Measurements from ENCODE around the gene DPYSL3.

The DPYSL3 gene

GRCh38 chr5:147530530-147531389 is 20.9 kb upstream of the DPYSL3 start:
- H3K36me3 ChIP-seq (ENCODE audit: insufficient read depth, insufficient read length, low read length): no peaks in the 10 kb centered on the region
- H3K27me3 ChIP-seq (ENCODE audit: insufficient read depth, insufficient read length): no peaks in the 10 kb centered on the region
- no peaks in the 10 kb centered on the region for H3K4me1 ChIP-seq (ENCODE audit: insufficient read depth, insufficient read length)
- DNase-seq (ENCODE audit: low read depth, low spot score): no peak
- TF ChIP-seq SUZ12 (IDR thresholded peaks at IDR 0.05; ENCODE audit: extremely low read depth, insufficient read depth, insufficient read length): no peak
- no peak for TF ChIP-seq YY1 (IDR thresholded peaks at IDR 0.05; ENCODE audit: insufficient read depth, insufficient read length)
- TF ChIP-seq ZNF274 (IDR thresholded peaks at IDR 0.05; ENCODE audit: low read depth, low read length): no peak
- no peaks in the 10 kb centered on the region for H3K9me3 ChIP-seq (ENCODE audit: insufficient read depth, low read length)
- H3K4me3 ChIP-seq (ENCODE audit: insufficient read length, low read depth): no peak overlapping the region
- no peak overlapping the region for H3K9ac ChIP-seq (ENCODE audit: insufficient read length, low read depth)

GRCh38 chr5:147523069-147523468 is 13.2 kb upstream of the DPYSL3 start:
- no peaks in the 10 kb centered on the region for H3K36me3 ChIP-seq (ENCODE audit: insufficient read depth, insufficient read length, low read length)
- TF ChIP-seq ZNF274 (IDR thresholded peaks at IDR 0.05; ENCODE audit: low read depth, low read length) (no peak), SUZ12 (IDR thresholded peaks at IDR 0.05; ENCODE audit: extremely low read depth, insufficient read depth, insufficient read length) (no peak), YY1 (IDR thresholded peaks at IDR 0.05; ENCODE audit: insufficient read depth, insufficient read length) (no peak)
- H3K9me3 ChIP-seq (ENCODE audit: insufficient read depth, low read length): no peaks in the 10 kb centered on the region
- H3K4me3 ChIP-seq (ENCODE audit: insufficient read length, low read depth): no peak overlapping the region
- DNase-seq (ENCODE audit: low read depth, low spot score): no peak
- no peaks in the 10 kb centered on the region for H3K27me3 ChIP-seq (ENCODE audit: insufficient read depth, insufficient read length)
- H3K4me1 ChIP-seq (ENCODE audit: insufficient read depth, insufficient read length): no peaks in the 10 kb centered on the region
- no peak overlapping the region for H3K9ac ChIP-seq (ENCODE audit: insufficient read length, low read depth)

GRCh38 chr5:147522435-147522834 is 12.6 kb upstream of the DPYSL3 start:
- TF ChIP-seq SUZ12 (IDR thresholded peaks at IDR 0.05; ENCODE audit: extremely low read depth, insufficient read depth, insufficient read length) (no peak), YY1 (IDR thresholded peaks at IDR 0.05; ENCODE audit: insufficient read depth, insufficient read length) (no peak), ZNF274 (IDR thresholded peaks at IDR 0.05; ENCODE audit: low read depth, low read length) (no peak)
- no peaks in the 10 kb centered on the region for H3K27me3 ChIP-seq (ENCODE audit: insufficient read depth, insufficient read length)
- no peaks in the 10 kb centered on the region for H3K4me1 ChIP-seq (ENCODE audit: insufficient read depth, insufficient read length)
- H3K36me3 ChIP-seq (ENCODE audit: insufficient read depth, insufficient read length, low read length): no peaks in the 10 kb centered on the region
- H3K9me3 ChIP-seq (ENCODE audit: insufficient read depth, low read length): no peaks in the 10 kb centered on the region
- DNase-seq (ENCODE audit: low read depth, low spot score): no peak
- no peak overlapping the region for H3K4me3 ChIP-seq (ENCODE audit: insufficient read length, low read depth)
- H3K9ac ChIP-seq (ENCODE audit: insufficient read length, low read depth): no peak overlapping the region

- TF ChIP-seq YY1 (IDR thresholded peaks at IDR 0.05; ENCODE audit: insufficient read depth, insufficient read length) (no peak), SUZ12 (IDR thresholded peaks at IDR 0.05; ENCODE audit: extremely low read depth, insufficient read depth, insufficient read length) (no peak), ZNF274 (IDR thresholded peaks at IDR 0.05; ENCODE audit: low read depth, low read length) (no peak)
- no peak for DNase-seq (ENCODE audit: low read depth, low spot score)
Observed at GRCh38 chr5:147520450-147520849, 10.6 kb upstream of the DPYSL3 start.

GRCh38 chr5:147519380-147519779 is 9.5 kb upstream of the DPYSL3 start:
- Histone ChIP-seq H3K4me1 (ENCODE audit: insufficient read depth, insufficient read length) (no peaks in the 10 kb centered on the region), H3K27me3 (ENCODE audit: insufficient read depth, insufficient read length) (no peaks in the 10 kb centered on the region), H3K9ac (ENCODE audit: insufficient read length, low read depth) (no peak overlapping the region), H3K36me3 (ENCODE audit: insufficient read depth, insufficient read length, low read length) (no peaks in the 10 kb centered on the region), H3K9me3 (ENCODE audit: insufficient read depth, low read length) (no peaks in the 10 kb centered on the region), H3K4me3 (ENCODE audit: insufficient read length, low read depth) (no peak overlapping the region)
- no peak for DNase-seq (ENCODE audit: low read depth, low spot score)
- no peak for TF ChIP-seq ZNF274 (IDR thresholded peaks at IDR 0.05; ENCODE audit: low read depth, low read length)
- TF ChIP-seq SUZ12 (IDR thresholded peaks at IDR 0.05; ENCODE audit: extremely low read depth, insufficient read depth, insufficient read length): no peak
- TF ChIP-seq YY1 (IDR thresholded peaks at IDR 0.05; ENCODE audit: insufficient read depth, insufficient read length): no peak

More at GRCh38 chr5:147520450-147520849, 10.6 kb upstream of the DPYSL3 start:
- no peaks in the 10 kb centered on the region for H3K27me3 ChIP-seq (ENCODE audit: insufficient read depth, insufficient read length)
- no peaks in the 10 kb centered on the region for H3K4me1 ChIP-seq (ENCODE audit: insufficient read depth, insufficient read length)
- no peaks in the 10 kb centered on the region for H3K9me3 ChIP-seq (ENCODE audit: insufficient read depth, low read length)
- H3K36me3 ChIP-seq (ENCODE audit: insufficient read depth, insufficient read length, low read length): no peaks in the 10 kb centered on the region
- H3K9ac ChIP-seq (ENCODE audit: insufficient read length, low read depth): no peak overlapping the region
- no peak overlapping the region for H3K4me3 ChIP-seq (ENCODE audit: insufficient read length, low read depth)

- DNase-seq (ENCODE audit: low read depth, low spot score): no peak
- H3K27me3 ChIP-seq (ENCODE audit: insufficient read depth, insufficient read length): no peaks in the 10 kb centered on the region
- H3K4me3 ChIP-seq (ENCODE audit: insufficient read length, low read depth): no peak overlapping the region
- TF ChIP-seq YY1 (IDR thresholded peaks at IDR 0.05; ENCODE audit: insufficient read depth, insufficient read length): no peak
- TF ChIP-seq ZNF274 (IDR thresholded peaks at IDR 0.05; ENCODE audit: low read depth, low read length): no peak
- H3K36me3 ChIP-seq (ENCODE audit: insufficient read depth, insufficient read length, low read length): no peaks in the 10 kb centered on the region
- no peaks in the 10 kb centered on the region for H3K4me1 ChIP-seq (ENCODE audit: insufficient read depth, insufficient read length)
- no peaks in the 10 kb centered on the region for H3K9me3 ChIP-seq (ENCODE audit: insufficient read depth, low read length)
- no peak overlapping the region for H3K9ac ChIP-seq (ENCODE audit: insufficient read length, low read depth)
Observed at GRCh38 chr5:147517383-147517782, 7.5 kb upstream of the DPYSL3 start.

GRCh38 chr5:147515269-147515668 is 5.4 kb upstream of the DPYSL3 start:
- H3K4me3 ChIP-seq (ENCODE audit: insufficient read length, low read depth): no peak overlapping the region
- no peaks in the 10 kb centered on the region for H3K36me3 ChIP-seq (ENCODE audit: insufficient read depth, insufficient read length, low read length)
- TF ChIP-seq ZNF274 (IDR thresholded peaks at IDR 0.05; ENCODE audit: low read depth, low read length) (no peak), YY1 (IDR thresholded peaks at IDR 0.05; ENCODE audit: insufficient read depth, insufficient read length) (no peak), SUZ12 (IDR thresholded peaks at IDR 0.05; ENCODE audit: extremely low read depth, insufficient read depth, insufficient read length) (no peak)
- peaks cover 14% of the 10 kb centered on the region for H3K27me3 ChIP-seq (ENCODE audit: insufficient read depth, insufficient read length)
- H3K4me1 ChIP-seq (ENCODE audit: insufficient read depth, insufficient read length): no peaks in the 10 kb centered on the region
- DNase-seq (ENCODE audit: low read depth, low spot score): no peak
- H3K9ac ChIP-seq (ENCODE audit: insufficient read length, low read depth): no peak overlapping the region
- no peaks in the 10 kb centered on the region for H3K9me3 ChIP-seq (ENCODE audit: insufficient read depth, low read length)
